ENCODE results near the gene IL15RA. TPM values are rescaled to one million over a fixed set of nuclear protein-coding genes. Genes with fewer than 3 reads are reported as not detected.
"Not testable (repeated sequence)": the region's sequence is repeated elsewhere in the genome, so short reads cannot be mapped to it uniquely, and the experiment has no call there.

Gene IL15RA
- total and polyA plus RNA-seq, 7 experiments from 2014 or later: 2.9 to 24.9 (median 5.6) TPM

GRCh38 chr10:6009150-6009549 lies 31.8 kb upstream of the IL15RA start:
- peaks cover 1 to 4% of the 10 kb centered on the region in 2 donors for H3K4me1 ChIP-seq (ENCODE audit: control insufficient read depth in 2 of 2, insufficient read depth in 2 of 2, low read length in 2 of 2)
- POLR2A ChIA-PET: no interaction called here

DNA sequence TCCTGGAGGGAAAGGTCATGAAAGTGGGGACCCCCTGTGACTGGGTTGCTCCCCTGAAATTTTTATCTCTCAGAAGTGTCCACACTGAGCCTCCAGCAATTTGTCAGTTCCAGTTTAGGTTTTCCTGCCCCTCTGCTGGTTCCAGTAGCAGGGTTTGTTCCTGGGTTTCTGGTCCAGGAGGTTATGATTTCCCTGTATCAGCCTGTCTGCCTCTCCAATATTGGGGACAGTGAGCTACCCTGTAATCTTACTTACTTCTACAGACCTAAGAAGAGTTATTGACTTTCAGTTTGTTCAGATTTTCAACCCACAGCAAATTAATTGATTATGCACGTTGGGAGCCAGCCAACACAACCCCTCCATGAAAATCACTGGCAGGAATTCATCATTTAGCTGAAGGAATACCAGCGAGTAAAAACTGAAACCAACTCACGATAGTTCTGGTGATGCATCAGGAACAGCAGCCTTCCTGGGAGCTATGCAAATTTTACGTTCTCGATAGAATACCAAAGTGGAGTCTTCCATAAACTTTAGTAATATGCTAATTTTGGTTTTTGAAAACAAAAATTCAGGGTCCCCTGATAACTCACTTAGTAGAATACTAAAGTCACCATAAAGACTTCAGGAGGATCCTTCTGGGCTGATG lies 31.3 kb upstream of the IL15RA start:
- ChIA-PET CTCF (no interaction called here), POLR2A (no interaction called here)
- Histone ChIP-seq H3K27me3 (ENCODE audit: control insufficient read depth in 2 of 2, insufficient read depth in 2 of 2, low read length in 2 of 2) (no peaks in the 10 kb centered on the region), H3K4me3 (ENCODE audit: low read length) (no peak overlapping the region), H3K27ac (ENCODE audit: low read depth, low read length) (no peak overlapping the region), H3K9me3 (ENCODE audit: control insufficient read depth in 2 of 3, low read length in 3 of 3) (peaks cover 0 to 4% (median 0%) of the 10 kb centered on the region in 3 experiments), H3K4me1 (ENCODE audit: control insufficient read depth in 2 of 2, insufficient read depth in 2 of 2, low read length in 2 of 2) (no peaks in the 10 kb centered on the region), H3K36me3 (ENCODE audit: control insufficient read depth in 2 of 3, insufficient read depth in 3 of 3, low read length in 3 of 3) (no peaks in the 10 kb centered on the region)
- H3K27ac Mint-ChIP-seq: no peak overlapping the region
- DNase-seq (no peak), ATAC-seq (no peak)
- intact Hi-C loops (cut with micrococcal nuclease): no loop called here
- H3K9me3 Mint-ChIP-seq: peaks cover 0 to 15% (median 0%) of the 10 kb centered on the region in 11 donors
- peaks cover 0 to 27% (median 4%) of the 10 kb centered on the region in 7 donors for H3K4me1 Mint-ChIP-seq
- no peak overlapping the region for H3K4me3 Mint-ChIP-seq
- H3K27me3 Mint-ChIP-seq: peaks cover 0 to 16% (median 0%) of the 10 kb centered on the region in 5 donors
- peaks cover 0 to 51% (median 0%) of the 10 kb centered on the region in 5 donors for H3K36me3 Mint-ChIP-seq

More at GRCh38 chr10:6009150-6009549, 31.8 kb upstream of the IL15RA start:
- DNase-seq: no peak
- H3K4me1 Mint-ChIP-seq: peaks cover 3 to 24% (median 6%) of the 10 kb centered on the region in 7 donors
- H3K4me3 Mint-ChIP-seq: no peak overlapping the region
- CTCF ChIA-PET: no interaction called here
- peaks cover 0 to 16% (median 0%) of the 10 kb centered on the region in 5 donors for H3K27me3 Mint-ChIP-seq
- Histone ChIP-seq H3K36me3 (ENCODE audit: control insufficient read depth in 2 of 3, insufficient read depth in 3 of 3, low read length in 3 of 3) (no peaks in the 10 kb centered on the region), H3K9me3 (ENCODE audit: control insufficient read depth in 2 of 3, low read length in 3 of 3) (peaks cover 0 to 4% (median 0%) of the 10 kb centered on the region in 3 experiments), H3K27ac (ENCODE audit: low read depth, low read length) (no peak overlapping the region), H3K4me3 (ENCODE audit: low read length) (no peak overlapping the region), H3K27me3 (ENCODE audit: control insufficient read depth in 2 of 2, insufficient read depth in 2 of 2, low read length in 2 of 2) (no peaks in the 10 kb centered on the region)
- ATAC-seq: no peak
- intact Hi-C loops (cut with micrococcal nuclease): no loop called here
- H3K27ac Mint-ChIP-seq: no peak overlapping the region
- peaks cover 0 to 51% (median 0%) of the 10 kb centered on the region in 5 donors for H3K36me3 Mint-ChIP-seq
- peaks cover 0 to 15% (median 0%) of the 10 kb centered on the region in 11 donors for H3K9me3 Mint-ChIP-seq

- Histone ChIP-seq H3K36me3 (ENCODE audit: control insufficient read depth in 2 of 3, insufficient read depth in 3 of 3, low read length in 3 of 3) (no peaks in the 10 kb centered on the region), H3K4me1 (ENCODE audit: control insufficient read depth in 2 of 2, insufficient read depth in 2 of 2, low read length in 2 of 2) (no peaks in the 10 kb centered on the region), H3K27ac (ENCODE audit: low read depth, low read length) (no peak overlapping the region), H3K27me3 (ENCODE audit: control insufficient read depth in 2 of 2, insufficient read depth in 2 of 2, low read length in 2 of 2) (no peaks in the 10 kb centered on the region), H3K9me3 (ENCODE audit: control insufficient read depth in 2 of 3, low read length in 3 of 3) (peaks cover 0 to 4% (median 0%) of the 10 kb centered on the region in 3 experiments), H3K4me3 (ENCODE audit: low read length) (no peak overlapping the region)
- Mint-ChIP-seq H3K27me3 (peaks cover 0 to 16% (median 0%) of the 10 kb centered on the region in 5 donors), H3K9me3 (peaks cover 0 to 15% (median 0%) of the 10 kb centered on the region in 11 donors), H3K27ac (no peak overlapping the region), H3K36me3 (peaks cover 0 to 41% (median 0%) of the 10 kb centered on the region in 5 donors), H3K4me3 (no peak overlapping the region), H3K4me1 (peaks cover 0 to 37% (median 6%) of the 10 kb centered on the region in 7 donors)
- ChIA-PET CTCF (no interaction called here), POLR2A (no interaction called here)
- ATAC-seq: no peak
- no peak for DNase-seq
- intact Hi-C loops (cut with micrococcal nuclease): no loop called here
Measured at GRCh38 chr10:6006991-6007390, 29.6 kb upstream of the IL15RA start.

DNA sequence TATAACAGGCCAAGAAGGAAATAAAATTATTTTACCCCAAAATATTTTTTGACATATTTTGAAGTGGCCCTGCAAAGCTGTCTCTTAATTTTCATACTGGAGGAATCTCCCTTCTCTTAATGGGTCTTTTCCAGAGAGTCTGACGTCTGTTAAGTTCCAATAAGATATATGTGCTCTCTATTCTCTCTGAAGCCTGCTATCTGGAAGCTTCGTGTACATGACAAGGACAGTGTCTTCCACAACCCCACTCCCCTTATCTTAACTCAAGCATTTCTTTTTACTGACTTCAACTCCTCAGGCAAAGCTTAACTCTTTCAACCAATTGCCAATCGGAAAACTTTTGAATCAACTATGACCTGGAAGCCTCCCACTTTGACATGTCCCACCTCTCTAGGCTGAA lies 29.2 kb upstream of the IL15RA start:
- Histone ChIP-seq H3K4me1 (ENCODE audit: control insufficient read depth in 2 of 2, insufficient read depth in 2 of 2, low read length in 2 of 2) (peaks cover 0 to 2% of the 10 kb centered on the region in 2 donors), H3K9me3 (ENCODE audit: control insufficient read depth in 2 of 3, low read length in 3 of 3) (peaks cover 0 to 4% (median 0%) of the 10 kb centered on the region in 3 experiments), H3K4me3 (ENCODE audit: low read length) (no peak overlapping the region), H3K27me3 (ENCODE audit: control insufficient read depth in 2 of 2, insufficient read depth in 2 of 2, low read length in 2 of 2) (no peaks in the 10 kb centered on the region), H3K36me3 (ENCODE audit: control insufficient read depth in 2 of 3, insufficient read depth in 3 of 3, low read length in 3 of 3) (no peaks in the 10 kb centered on the region), H3K27ac (ENCODE audit: low read depth, low read length) (no peak overlapping the region)
- ATAC-seq (no peak), DNase-seq (no peak)
- Mint-ChIP-seq H3K9me3 (peaks cover 0 to 15% (median 0%) of the 10 kb centered on the region in 11 donors), H3K27ac (no peak overlapping the region), H3K4me3 (no peak overlapping the region), H3K4me1 (peaks cover 4 to 39% (median 9%) of the 10 kb centered on the region in 7 donors), H3K36me3 (peaks cover 0 to 37% (median 0%) of the 10 kb centered on the region in 5 donors), H3K27me3 (peaks cover 0 to 16% (median 0%) of the 10 kb centered on the region in 5 donors)
- ChIA-PET POLR2A (no interaction called here), CTCF (no interaction called here)
- intact Hi-C loops (cut with micrococcal nuclease): no loop called here

- peaks cover 0 to 4% (median 0%) of the 10 kb centered on the region in 3 experiments for H3K9me3 ChIP-seq (ENCODE audit: control insufficient read depth in 2 of 3, low read length in 3 of 3)
- POLR2A ChIA-PET: no interaction called here
- H3K27me3 ChIP-seq (ENCODE audit: control insufficient read depth in 2 of 2, insufficient read depth in 2 of 2, low read length in 2 of 2): no peaks in the 10 kb centered on the region
- ATAC-seq: no peak
- CTCF ChIA-PET: no interaction called here
- Mint-ChIP-seq H3K4me1 (peaks cover 4 to 41% (median 14%) of the 10 kb centered on the region in 7 donors), H3K4me3 (no peak overlapping the region), H3K27me3 (peaks cover 0 to 16% (median 0%) of the 10 kb centered on the region in 5 donors), H3K9me3 (peaks cover 0 to 15% (median 0%) of the 10 kb centered on the region in 11 donors), H3K27ac (no peak overlapping the region), H3K36me3 (peaks cover 0 to 31% (median 0%) of the 10 kb centered on the region in 5 donors)
- no peak overlapping the region for H3K27ac ChIP-seq (ENCODE audit: low read depth, low read length)
- H3K4me3 ChIP-seq (ENCODE audit: low read length): no peak overlapping the region
- intact Hi-C loops (cut with micrococcal nuclease): no loop called here
- no peak for DNase-seq
- no peaks in the 10 kb centered on the region for H3K36me3 ChIP-seq (ENCODE audit: control insufficient read depth in 2 of 3, insufficient read depth in 3 of 3, low read length in 3 of 3)
- peaks cover 0 to 7% of the 10 kb centered on the region in 2 donors for H3K4me1 ChIP-seq (ENCODE audit: control insufficient read depth in 2 of 2, insufficient read depth in 2 of 2, low read length in 2 of 2)
Measured at GRCh38 chr10:6005856-6006395, 28.6 kb upstream of the IL15RA start.

GRCh38 chr10:6005161-6005804 lies 27.9 kb upstream of the IL15RA start:
- H3K4me1 ChIP-seq (ENCODE audit: control insufficient read depth in 2 of 2, insufficient read depth in 2 of 2, low read length in 2 of 2); intact Hi-C loops (cut with micrococcal nuclease); H3K4me3 ChIP-seq (ENCODE audit: low read length); POLR2A ChIA-PET; H3K9me3 ChIP-seq (ENCODE audit: control insufficient read depth in 2 of 3, low read length in 3 of 3); DNase-seq; H3K36me3 ChIP-seq (ENCODE audit: control insufficient read depth in 2 of 3, insufficient read depth in 3 of 3, low read length in 3 of 3); CTCF ChIA-PET; ATAC-seq; H3K4me3 Mint-ChIP-seq; H3K27me3 ChIP-seq (ENCODE audit: control insufficient read depth in 2 of 2, insufficient read depth in 2 of 2, low read length in 2 of 2); H3K27ac Mint-ChIP-seq; H3K27ac ChIP-seq (ENCODE audit: low read depth, low read length): not testable (repeated sequence)
- Mint-ChIP-seq H3K9me3 (peaks cover 0 to 15% (median 0%) of the 10 kb centered on the region in 11 donors), H3K4me1 (peaks cover 9 to 45% (median 20%) of the 10 kb centered on the region in 7 donors), H3K36me3 (peaks cover 0 to 30% (median 0%) of the 10 kb centered on the region in 5 donors), H3K27me3 (peaks cover 0 to 17% (median 2%) of the 10 kb centered on the region in 5 donors)
